ENCODE data around the gene DTNA. TPM values are rescaled to one million over a fixed set of nuclear protein-coding genes. Genes with fewer than 3 reads are reported as not detected.

DTNA gene
- total and polyA plus RNA-seq, 2 of the 8 experiments (the other 6 are each of a cell fraction or from before 2014, with no cell fraction given): 30.2 to 32.7 TPM

DNA sequence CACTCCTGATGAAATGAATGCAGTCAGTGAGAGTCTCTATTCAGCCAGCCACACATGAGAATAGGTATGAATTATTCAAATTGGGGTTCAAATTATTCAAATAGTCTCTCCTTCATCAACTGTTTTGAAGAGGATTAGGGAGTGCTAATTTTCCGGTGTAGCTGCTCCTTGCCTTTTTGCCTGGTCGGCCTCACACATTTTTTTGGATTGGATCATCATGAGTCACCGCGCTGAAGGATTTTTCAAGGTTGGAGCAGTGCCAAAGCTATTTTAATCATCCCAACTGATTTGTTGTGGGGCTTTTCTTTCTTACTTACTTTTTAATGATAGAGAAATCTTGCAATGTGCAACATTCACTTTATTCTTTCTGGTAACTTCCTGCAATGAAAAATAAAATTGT, 2.4 kb upstream of the DTNA start:
- Histone ChIP-seq H3K18ac (ENCODE audit: extremely low read depth, low read length) (no peak overlapping the region), H4K20me1 (replicated peaks in 1 of 2; ENCODE audit: control insufficient read depth in 1 of 2, insufficient read depth in 2 of 2, low read length in 2 of 2) (no peaks in the 10 kb centered on the region), H3K4me2 (ENCODE audit: insufficient read depth in 1 of 2, low read depth in 2 of 2, low read length in 2 of 2) (no peak overlapping the region; a peak in 1 of 4 replicates), H3K23me2 (ENCODE audit: low read depth, low read length) (no peaks in the 10 kb centered on the region; the same call in 1 of the 2 replicates), H3K27me3 (replicated peaks in 1 of 4; ENCODE audit: control insufficient read depth in 3 of 4, extremely low read depth in 1 of 4, insufficient read depth in 3 of 4, low read length in 3 of 4) (no peaks in the 10 kb centered on the region), H4K8ac (ENCODE audit: extremely low read depth, insufficient read depth, low read length) (no peak overlapping the region), H3K4me1 (replicated peaks in 1 of 4; ENCODE audit: control insufficient read depth in 3 of 4, insufficient read depth in 4 of 4, low read length in 3 of 4) (peaks cover 0 to 14% (median 2%) of the 10 kb centered on the region in 4 experiments; a peak in 3 of 7 replicates), H3K23ac (ENCODE audit: insufficient read length) (no peak overlapping the region), H2BK20ac (ENCODE audit: low read length) (no peak overlapping the region), H3K4me3 (ENCODE audit: extremely low read depth in 1 of 4, insufficient read depth in 2 of 4, low read depth in 3 of 4, low read length in 4 of 4) (no peak overlapping the region), H2AFZ (ENCODE audit: low read length) (no peak overlapping the region), H3K56ac (replicated peaks; ENCODE audit: insufficient read length, low read depth, low read length) (no peak overlapping the region), H2BK120ac (replicated peaks; ENCODE audit: low read depth, low read length) (no peak overlapping the region), H4K91ac (replicated peaks; ENCODE audit: insufficient read length, low read length) (no peak overlapping the region), H3K9me3 (ENCODE audit: insufficient read depth in 2 of 2, low read depth in 1 of 2, low read length in 1 of 2) (no peaks in the 10 kb centered on the region), H2BK12ac (ENCODE audit: low read depth, low read length) (no peak overlapping the region), H2BK5ac (ENCODE audit: low read depth, low read length) (no peak overlapping the region), H3K79me1 (ENCODE audit: low read depth, low read length) (no peaks in the 10 kb centered on the region), H3K79me2 (ENCODE audit: control insufficient read depth in 1 of 2, insufficient read depth in 2 of 2, low read length in 2 of 2) (no peaks in the 10 kb centered on the region), H3K9ac (replicated peaks in 1 of 4; ENCODE audit: extremely low read depth in 1 of 4, low read depth in 3 of 4, low read length in 3 of 4) (no peak overlapping the region), H3K36me3 (ENCODE audit: control insufficient read depth in 2 of 4, insufficient read depth in 4 of 4, low read length in 3 of 4) (no peaks in the 10 kb centered on the region), H3K14ac (ENCODE audit: insufficient read length) (no peak overlapping the region), H2BK15ac (ENCODE audit: low read length) (no peak overlapping the region), H2AK5ac (ENCODE audit: low read depth, low read length) (no peak overlapping the region), H4K5ac (ENCODE audit: insufficient read length, low read depth, low read length) (no peak overlapping the region), H3K4ac (replicated peaks; ENCODE audit: insufficient read length, low read depth, low read length) (no peak overlapping the region), H3K27ac (ENCODE audit: low read depth, low read length) (no peak overlapping the region)
- FAIRE-seq (no peak), DNase-seq (ENCODE audit: low read depth in 1 of 2, low spot score in 2 of 2) (no peak)
- TF ChIP-seq SP2 (IDR thresholded peaks at IDR 0.05; ENCODE audit: low read length) (no peak), JUND (IDR thresholded peaks at IDR 0.05; ENCODE audit: low read length) (peak; percentile 70; the same call in 1 of the 2 replicates)
- ChIA-PET CTCF (ENCODE audit: partially characterized antibody) (interaction anchor here (1.0 to 1.8 kb wide), 5 partner anchors 12 to 57 kb away, joined by 3 to 5 read pairs (median 4); no protein-coding TSS in a partner anchor), POLR2A (ENCODE audit: partially characterized antibody) (interaction anchor here (1.2 kb wide), 2 partner anchors 16 to 48 kb away, joined by 3 read pairs; no protein-coding TSS in a partner anchor)
- 29% methylated on average over 4 of the region's 4 CpGs; no CpG with 5 or more reads in 1 of the 2 experiments for WGBS, 2 experiments (ENCODE audit: extremely low coverage in 1 of 2, insufficient coverage in 1 of 2, insufficient read length in 1 of 2, insufficient replicate concordance in 2 of 2, low coverage in 1 of 2, low lambda C conversion rate in 2 of 2, missing lambda C conversion rate in 1 of 2)
